GM18508 (cell line): ENCODE results near the gene RIOX2.
"Not testable (repeated sequence)": the region's sequence is repeated elsewhere in the genome, so short reads cannot be mapped to it uniquely, and the experiment has no call there.

Experiments used
- ATAC-seq: cut with Tn5 transposase; IDR thresholded peaks from one replicate; pipeline ENCODE4 v1.9.1; 2021; ENCODE audit warnings: moderate number of reproducible peaks; ENCODE audit not compliant: insufficient read depth, unreplicated experiment

The RIOX2 gene

GRCh38 chr3:97971679-97972567, at the start of gene RIOX2:
Gene RIOX2, minus strand, starts transcription at chr3:97972431. Its CDS starts 4,838 bp downstream, at chr3:97967593.
- ATAC-seq, result peak; percentile 80

DNA sequence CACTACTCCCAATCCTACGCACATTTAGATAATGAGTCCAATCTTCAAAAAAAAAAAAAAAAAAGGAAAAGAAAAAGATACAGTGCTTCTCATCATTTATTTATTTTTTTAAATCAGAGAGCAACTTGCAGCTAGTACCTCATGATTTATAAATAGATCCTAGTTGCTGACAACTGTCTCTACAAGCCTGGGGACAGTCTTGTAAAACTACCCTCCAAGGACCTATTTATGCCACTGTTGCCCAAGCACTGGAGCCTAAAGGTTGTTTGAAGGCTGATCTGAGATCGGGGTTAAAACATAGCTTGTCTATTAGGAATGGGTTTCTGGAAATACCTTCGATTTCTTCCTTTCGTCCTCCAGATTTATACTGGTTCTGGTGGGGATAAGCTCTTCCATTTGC, 48.2 kb upstream of the RIOX2 start:
- no peak for ATAC-seq

GRCh38 chr3:98018301-98018700, 46.1 kb upstream of the RIOX2 start:
- ATAC-seq, result no peak

DNA sequence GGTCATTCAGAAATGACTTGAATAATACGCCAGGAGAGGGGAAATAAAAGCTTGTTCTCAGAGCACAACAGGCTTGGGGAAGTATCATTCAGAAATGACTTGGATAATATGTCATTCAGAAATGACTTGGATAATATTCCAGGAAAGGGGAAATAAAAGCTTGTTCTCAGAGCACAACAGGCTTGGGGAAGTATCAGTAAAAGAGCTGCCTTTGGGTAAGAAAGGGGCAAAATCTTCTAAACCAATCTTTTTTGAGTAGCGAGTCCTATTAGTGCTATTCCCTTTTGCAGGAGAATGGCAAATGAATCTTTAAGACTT, 42.0 kb upstream of the RIOX2 start:
- ATAC-seq, result no peak

- no peak for ATAC-seq
Observed at GRCh38 chr3:98013411-98014267, 41.4 kb upstream of the RIOX2 start.

GRCh38 chr3:98012979-98013378, 40.7 kb upstream of the RIOX2 start:
- no peak for ATAC-seq

- ATAC-seq, result not testable (repeated sequence)
Observed at GRCh38 chr3:98010883-98011449, 38.7 kb upstream of the RIOX2 start.

- no peak for ATAC-seq
Observed at GRCh38 chr3:98010194-98010882, 38.1 kb upstream of the RIOX2 start.

GRCh38 chr3:98008855-98009254, 36.6 kb upstream of the RIOX2 start:
- ATAC-seq, result peak; percentile 40

DNA sequence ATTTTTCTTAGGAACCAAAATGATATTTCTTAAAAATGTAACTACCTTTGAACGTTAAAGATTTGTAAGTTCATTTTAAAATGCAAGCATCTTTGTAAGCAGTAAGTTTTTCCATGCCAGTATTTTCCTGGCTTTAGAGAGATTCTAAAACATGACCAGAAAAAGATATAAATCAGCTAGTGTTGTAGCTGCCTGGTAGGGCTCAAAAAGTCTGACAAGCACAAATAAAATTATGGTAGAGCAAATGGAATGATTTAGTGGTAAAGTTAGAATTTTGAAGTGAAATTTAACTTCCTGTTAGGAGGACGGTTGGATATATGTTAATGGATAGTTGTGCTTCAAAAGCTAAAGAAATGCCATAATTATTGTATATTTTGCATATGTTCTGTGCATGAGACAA, 33.2 kb upstream of the RIOX2 start:
- no peak for ATAC-seq

DNA sequence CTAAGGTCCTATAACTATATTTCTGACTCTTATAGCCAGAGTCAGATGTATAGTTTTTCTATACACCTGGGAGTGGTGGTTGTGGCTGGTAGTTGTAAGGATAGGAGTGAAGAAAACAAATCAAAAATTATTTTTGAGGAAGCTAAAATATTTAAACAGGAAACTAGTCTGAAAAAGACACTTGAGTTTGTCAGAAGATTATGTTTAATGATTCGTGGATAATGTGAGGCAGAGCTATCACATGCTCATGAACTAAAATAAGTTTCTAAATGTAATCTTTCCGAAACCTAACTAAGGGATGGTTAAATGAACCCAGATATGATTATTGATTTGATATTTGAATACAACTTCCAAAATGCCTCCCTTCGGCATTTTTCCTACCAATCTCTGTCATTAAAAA, 32.5 kb upstream of the RIOX2 start:
- no peak for ATAC-seq

DNA sequence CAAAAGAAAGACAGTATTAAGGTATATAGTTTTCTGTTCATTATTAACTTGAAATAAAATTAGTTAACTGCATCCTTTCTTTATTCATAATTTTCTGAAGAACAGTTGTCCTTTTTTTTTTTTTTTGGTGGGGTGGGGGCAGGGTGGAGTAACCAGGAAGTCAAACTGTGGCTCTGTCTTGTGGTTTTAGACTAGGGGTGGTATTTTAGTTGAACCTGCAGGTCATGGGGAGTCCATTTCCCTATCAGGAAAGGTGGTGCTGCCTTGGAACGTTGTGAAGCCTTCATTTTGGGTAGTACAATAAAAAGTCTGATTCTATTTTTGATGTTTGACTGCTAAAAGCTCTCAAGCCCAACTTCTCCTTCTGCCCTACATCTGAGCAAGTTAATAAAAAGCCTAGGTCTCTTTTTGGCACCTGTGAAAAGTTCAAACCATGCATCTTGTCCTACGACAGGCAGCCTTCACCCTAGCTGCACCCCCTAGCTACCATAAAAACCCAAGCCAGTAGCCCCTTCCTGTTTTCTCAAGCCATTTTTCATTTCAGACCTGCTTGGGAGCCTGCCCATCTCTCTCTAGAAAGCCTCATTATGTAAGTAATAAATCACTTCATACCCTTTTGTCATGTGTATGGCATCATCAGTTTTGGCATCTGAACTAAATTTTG, 31.2 kb upstream of the RIOX2 start:
- ATAC-seq, result peak; percentile 69

DNA sequence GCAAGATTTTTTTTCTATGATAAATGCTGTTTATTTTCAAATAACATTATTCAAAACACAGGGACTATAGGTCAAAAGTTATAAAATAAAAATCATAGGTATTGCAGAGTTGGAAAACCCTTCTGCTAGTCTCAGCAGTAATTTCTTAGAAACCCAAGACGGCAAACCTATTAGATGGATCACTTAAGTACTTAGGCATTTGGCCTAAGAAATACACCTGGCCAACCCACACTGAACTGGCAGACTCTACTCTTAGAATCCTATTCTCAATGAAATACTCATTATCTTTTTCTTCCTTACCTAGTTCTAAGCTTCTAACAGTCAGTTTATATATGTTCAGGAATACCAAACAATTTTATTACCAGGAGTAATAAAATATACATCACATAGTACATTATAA, 30.5 kb upstream of the RIOX2 start:
- no peak for ATAC-seq

GRCh38 chr3:97999994-98000393, 27.8 kb upstream of the RIOX2 start:
- no peak for ATAC-seq

- no peak for ATAC-seq
Observed at GRCh38 chr3:97999103-97999502, 26.9 kb upstream of the RIOX2 start.

DNA sequence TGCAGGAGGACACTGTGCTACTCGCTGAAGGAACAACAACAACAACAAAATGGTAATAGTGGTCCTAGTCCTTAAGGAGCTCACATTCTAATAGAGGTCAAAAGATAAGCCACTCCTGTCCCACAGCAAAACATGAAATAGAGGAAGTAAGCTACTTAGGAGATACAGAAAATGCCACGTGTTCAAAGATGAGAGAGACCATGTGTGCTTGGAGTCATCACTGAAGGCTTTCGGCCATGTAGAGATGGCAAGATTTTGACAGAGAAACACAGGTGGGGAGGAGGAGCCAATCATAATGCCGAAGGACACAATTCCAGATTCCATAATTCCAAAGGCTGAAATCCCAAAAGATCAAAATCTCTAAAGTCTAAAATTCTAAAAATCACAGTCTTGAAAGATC, 24.8 kb upstream of the RIOX2 start:
- no peak for ATAC-seq

DNA sequence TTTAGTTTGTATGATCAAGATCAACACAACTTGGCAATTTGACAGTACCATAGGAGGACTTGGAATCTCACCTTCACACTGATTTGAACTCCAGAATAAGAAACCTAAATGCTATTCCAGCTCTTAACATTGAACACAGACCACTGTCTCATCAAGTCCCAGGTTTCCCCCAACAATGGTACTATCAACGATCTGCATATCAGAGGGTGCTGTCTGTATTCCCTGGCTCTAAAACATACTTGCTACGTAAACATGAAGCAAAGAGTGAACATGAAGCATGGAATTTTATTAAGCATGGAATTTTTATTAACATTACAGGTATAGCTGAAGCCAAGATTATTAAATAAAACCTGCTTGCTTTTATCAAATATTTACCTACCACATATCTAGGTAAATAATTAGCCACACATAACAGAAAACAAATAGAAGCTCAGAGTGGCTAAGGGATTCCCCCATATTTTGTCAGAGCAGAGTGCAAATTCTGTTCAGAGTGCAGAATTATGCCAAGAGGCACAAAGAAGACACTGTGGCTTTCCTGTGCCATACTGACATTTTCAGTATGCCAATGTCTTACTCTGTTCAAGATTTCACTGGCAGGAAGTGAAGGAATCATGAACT, 22.2 kb upstream of the RIOX2 start:
- ATAC-seq, result no peak

DNA sequence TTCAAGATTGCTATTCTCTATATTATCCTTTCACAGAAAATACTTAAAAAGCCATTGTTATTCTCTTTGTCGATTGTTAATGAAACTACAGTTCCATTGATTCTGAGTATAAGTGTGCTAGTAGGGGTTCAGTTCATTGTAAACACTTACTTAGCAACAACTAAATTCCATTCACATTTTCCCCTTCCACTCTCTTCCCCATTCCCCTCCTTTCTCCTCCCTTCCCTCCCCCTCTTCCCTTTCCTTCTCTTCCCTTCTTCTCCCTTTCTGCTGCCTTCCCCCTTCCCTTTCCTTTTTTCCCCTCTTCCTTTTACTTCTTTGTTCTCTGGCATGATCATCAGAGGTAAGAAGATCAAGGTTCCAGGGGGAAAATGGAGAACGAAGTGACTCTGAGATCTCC, 21.3 kb upstream of the RIOX2 start:
- ATAC-seq, result no peak

GRCh38 chr3:97992547-97993173, 20.4 kb upstream of the RIOX2 start:
- no peak for ATAC-seq
